ENCODE data around the gene GGT1.
"Not testable (repeated sequence)": the region's sequence is repeated elsewhere in the genome, so short reads cannot be mapped to it uniquely, and the experiment has no call there.

The GGT1 gene

GRCh38 chr22:24599958-24600715 is 2.9 kb upstream of the GGT1 start:
- DNase-seq: not testable (repeated sequence)

DNA sequence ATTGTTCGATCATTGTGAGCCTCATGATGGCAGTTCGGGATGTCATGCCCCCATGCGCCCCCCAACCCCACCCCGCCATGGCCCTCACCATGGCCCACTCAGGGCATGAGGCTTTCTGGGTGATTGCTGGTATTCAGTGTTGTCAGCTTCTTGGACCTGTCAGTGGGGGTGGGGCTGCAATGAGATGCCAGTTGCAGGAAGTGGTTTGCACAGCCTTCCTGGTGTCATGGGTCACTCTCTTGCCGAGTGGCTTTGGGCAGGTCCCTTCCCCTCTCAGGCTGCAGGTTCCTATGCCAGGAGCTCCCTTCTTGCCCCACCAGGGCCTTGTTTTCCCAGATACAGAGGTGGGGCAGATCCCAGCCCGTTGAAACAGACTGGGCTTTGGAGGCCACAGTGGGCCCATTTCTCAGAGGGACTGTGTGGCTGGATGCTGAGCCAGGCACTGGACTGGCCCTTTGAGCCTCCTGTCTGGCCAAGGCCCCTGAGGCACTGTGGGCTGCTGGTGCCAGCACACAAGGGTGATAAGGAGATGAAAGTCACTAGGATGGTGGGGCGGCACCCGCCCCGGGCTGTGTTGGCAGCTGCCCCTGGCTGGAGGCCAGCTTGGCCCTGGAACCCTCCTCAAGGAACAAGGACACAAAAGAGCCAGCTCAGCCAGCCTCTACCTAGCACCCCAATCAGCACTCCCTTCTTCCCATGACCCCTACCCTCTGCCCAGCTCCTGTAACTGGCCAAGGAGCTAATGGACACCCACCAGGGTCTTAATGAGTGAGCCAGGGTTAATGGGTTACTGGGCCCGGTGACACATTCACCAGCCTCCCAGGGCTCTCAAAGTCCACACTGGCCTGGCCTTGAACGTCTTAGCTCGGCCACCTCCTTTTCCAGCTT is 1.5 kb upstream of the GGT1 start:
- no peak for DNase-seq

DNA sequence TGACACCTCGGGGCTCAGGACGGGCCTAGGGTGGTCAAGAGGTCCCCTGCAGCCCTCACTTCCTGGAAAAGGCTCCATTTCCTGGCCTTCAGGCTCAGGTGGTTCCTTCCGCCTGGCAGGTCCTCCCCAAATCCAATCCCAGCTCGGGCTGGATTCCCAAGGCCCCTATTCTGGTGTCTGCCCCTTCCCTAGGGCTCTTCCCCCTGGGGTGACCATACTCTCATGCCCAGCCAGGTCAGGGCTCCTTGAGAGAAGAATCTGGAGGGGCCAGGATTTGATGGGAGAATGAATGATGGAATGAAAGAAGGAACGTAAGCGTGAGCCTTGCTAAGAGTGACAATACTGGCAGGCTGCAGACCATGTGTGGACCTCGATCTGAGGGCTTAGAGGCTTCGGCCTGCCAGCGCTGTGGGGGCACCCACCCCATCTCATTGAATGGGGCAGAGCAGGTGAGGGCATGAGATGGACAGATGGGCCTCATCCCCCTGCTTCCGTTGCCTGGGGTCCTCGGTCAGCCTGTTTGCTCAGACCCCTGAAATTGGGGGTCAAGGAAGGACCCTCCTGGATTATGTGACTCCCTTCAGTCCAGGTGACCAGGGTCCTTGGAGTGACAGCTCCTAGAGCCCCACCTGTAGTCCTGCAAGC is 766 bp upstream of the GGT1 start:
- DNase-seq: not testable (repeated sequence)

GRCh38 chr22:24603770-24604629 is 1.0 kb downstream of the GGT1 start:
- peak; percentile 24 for DNase-seq

DNA sequence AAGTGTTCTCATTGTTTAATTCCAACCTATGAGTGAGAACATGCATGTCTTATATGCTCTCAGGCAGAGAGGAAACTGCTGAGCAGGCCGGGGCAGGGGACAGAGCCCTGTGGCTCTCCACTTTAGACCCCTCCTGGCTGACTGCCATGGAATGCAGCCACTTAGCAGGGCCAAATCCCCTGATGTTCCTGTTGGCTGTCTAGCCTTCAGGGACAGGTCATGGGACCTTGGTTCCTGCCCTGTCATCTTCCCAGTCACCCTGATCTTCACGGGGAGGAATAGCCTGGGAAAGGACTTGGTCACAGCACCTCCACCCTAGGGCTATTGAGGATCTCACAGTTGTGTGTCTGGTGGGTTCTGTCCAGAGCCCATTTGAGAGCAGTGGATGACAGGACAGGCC is 3.3 kb downstream of the GGT1 start:
- not testable (repeated sequence) for DNase-seq

GRCh38 chr22:24607429-24607983 is 4.5 kb downstream of the GGT1 start:
- DNase-seq: peak; percentile 46

DNA sequence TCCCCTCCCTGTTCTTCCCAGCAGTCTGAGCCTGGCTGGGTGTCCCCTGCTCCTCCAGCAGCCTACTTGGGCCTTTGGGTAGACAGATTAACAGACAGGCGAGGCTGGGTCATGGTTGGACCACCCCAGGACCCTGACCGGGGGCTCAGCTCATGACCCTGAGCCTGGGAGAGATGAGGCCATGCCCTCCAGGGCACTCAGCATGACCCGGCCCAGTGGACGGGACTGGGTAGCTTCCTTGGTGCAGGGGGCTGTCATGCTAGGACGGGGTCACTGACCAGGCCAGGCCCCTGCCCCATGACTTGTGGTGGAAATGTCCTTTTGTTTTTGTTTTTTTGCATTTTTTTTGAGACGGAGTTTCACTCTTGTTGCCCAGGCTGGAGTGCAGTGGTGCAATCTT is 5.3 kb downstream of the GGT1 start:
- DNase-seq: not testable (repeated sequence)

DNA sequence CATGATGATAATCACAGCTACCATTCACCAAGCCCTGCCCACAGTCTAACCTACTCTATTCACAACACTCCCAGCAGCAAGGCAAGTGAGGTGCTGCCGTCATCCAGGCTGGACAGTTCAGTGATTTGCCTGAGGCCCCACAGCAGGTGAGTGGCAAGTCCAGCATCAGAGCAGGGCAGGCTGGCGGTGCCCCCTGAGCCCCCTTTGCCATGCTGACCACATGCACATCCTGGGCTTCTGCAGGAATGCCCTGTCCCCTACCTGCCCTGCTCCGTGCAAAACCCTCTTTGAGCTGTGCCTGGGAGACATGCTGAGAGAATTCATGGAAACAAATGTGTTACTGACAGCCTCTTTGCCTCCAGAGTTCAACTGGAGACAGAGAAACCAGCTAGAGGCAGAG is 6.9 kb downstream of the GGT1 start:
- DNase-seq: not testable (repeated sequence)

DNA sequence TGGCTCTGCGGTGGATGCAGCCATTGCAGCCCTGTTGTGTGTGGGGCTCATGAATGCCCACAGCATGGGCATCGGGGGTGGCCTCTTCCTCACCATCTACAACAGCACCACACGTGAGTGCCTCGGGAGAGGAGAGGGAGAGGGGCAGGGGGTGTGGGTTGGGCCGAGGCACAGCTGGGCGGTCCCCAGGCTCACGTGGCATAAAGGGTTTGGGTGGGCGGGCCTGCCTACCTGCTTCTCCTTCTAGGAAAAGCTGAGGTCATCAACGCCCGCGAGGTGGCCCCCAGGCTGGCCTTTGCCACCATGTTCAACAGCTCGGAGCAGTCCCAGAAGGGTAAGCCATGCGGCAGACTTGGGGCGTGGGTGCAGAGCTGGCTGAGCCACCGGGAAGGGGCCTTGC is 11.8 kb downstream of the GGT1 start:
- not testable (repeated sequence) for DNase-seq

- not testable (repeated sequence) for DNase-seq
These were observed 18.3 kb downstream of the GGT1 start for GRCh38 chr22:24621244-24621643.

- not testable (repeated sequence) for DNase-seq
These were observed 19.6 kb downstream of the GGT1 start for GRCh38 chr22:24622596-24622995.

GRCh38 chr22:24627911-24628310 is 24.9 kb downstream of the GGT1 start:
- DNase-seq: not testable (repeated sequence)

- not testable (repeated sequence) for DNase-seq
These were observed 26.1 kb downstream of the GGT1 start for GRCh38 chr22:24629069-24629468.

GRCh38 chr22:24630812-24631427 is 27.9 kb downstream of the GGT1 start:
- DNase-seq: not testable (repeated sequence)

DNA sequence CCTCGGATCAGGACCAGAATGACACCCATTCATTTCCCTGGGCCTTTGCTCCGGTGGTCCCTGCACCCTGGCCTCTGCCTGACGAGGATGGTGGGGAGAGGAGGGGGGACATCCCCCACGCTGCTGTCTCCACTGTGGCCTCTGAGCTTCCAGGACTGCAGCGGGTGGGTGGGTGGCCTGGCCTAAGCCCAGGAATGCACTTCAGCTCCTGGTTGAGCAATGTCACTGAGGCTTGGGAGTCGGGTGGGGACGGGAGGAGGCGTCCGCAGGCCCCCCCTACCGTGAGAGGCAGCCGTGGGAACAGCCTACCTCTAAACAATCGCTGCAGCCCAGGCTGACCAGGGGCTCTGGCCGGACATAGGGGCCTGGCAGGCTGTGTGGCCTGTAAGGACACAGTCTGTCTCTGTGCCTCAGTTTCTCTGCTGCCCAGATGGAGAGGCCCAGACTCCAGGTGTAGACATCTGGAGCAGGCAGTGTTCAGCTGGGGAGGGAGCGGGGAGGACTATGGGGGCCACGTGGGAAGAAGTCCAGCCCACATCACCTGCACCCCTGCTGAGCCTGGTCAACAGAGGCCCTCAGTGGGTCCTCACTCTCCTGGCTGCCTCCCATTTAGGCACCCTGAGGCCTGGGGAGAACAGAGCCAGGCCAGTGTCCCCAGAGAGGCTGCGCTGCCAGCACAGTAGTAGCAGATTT is 28.6 kb downstream of the GGT1 start:
- not testable (repeated sequence) for DNase-seq

GRCh38 chr22:24632642-24633041 is 29.6 kb downstream of the GGT1 start:
- DNase-seq: not testable (repeated sequence)

- not testable (repeated sequence) for DNase-seq
These were observed 30.4 kb downstream of the GGT1 start for GRCh38 chr22:24633231-24634023.

GRCh38 chr22:24634776-24635389 is 31.9 kb downstream of the GGT1 start:
- not testable (repeated sequence) for DNase-seq

DNA sequence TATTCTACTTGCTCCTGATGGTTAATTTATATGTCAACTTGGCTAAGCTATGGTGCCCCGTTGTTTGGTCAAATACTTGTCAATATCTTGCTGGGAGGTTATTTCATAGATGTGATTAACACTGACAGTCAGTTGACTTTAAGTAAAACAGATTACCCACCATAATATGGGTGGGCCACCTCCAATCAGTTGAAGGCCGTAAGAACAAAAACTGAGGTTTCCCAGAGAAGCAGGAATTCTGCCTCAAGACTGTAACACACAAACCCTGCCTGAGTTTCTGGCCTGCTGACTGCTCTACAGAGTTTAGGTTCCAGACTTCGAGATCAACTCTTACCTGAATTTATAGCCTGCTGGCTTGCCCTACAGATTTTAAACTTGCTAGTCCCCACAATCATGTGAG is 33.5 kb downstream of the GGT1 start:
- not testable (repeated sequence) for DNase-seq

GRCh38 chr22:24642307-24642706 is 39.3 kb downstream of the GGT1 start:
- DNase-seq: not testable (repeated sequence)
